Measurements from ENCODE around the gene IGF2R. TPM values are rescaled to one million over a fixed set of nuclear protein-coding genes. Genes with fewer than 3 reads are reported as not detected.

The IGF2R gene
- total and polyA plus RNA-seq, 2 experiments from 2014 or later: 61.2 to 132 TPM

- Histone ChIP-seq H3K36me3 (replicated peaks; ENCODE audit: insufficient read depth, low read depth) (no peaks in the 10 kb centered on the region), H3K79me2 (no peaks in the 10 kb centered on the region), H3K9me3 (ENCODE audit: low read depth) (no peaks in the 10 kb centered on the region), H3K27me3 (no peaks in the 10 kb centered on the region), H2AFZ (no peak overlapping the region), H4K20me1 (ENCODE audit: insufficient read depth, poor library complexity, severe bottlenecking) (no peaks in the 10 kb centered on the region), H3K4me3 (no peak overlapping the region), H3K9me2 (replicated peaks; ENCODE audit: insufficient read depth) (no peaks in the 10 kb centered on the region), H3K27ac (no peak overlapping the region), H3K4me2 (no peak overlapping the region), H3K4me1 (ENCODE audit: insufficient read depth) (no peaks in the 10 kb centered on the region)
- DNase-seq (ENCODE audit: low spot score): no peak
- TF ChIP-seq EZH2 (IDR thresholded peaks at IDR 0.05; ENCODE audit: borderline replicate concordance) (no peak), CTCF (IDR thresholded peaks at IDR 0.05; ENCODE audit: poor library complexity) (no peak), EZH2phosphoT487 (IDR thresholded peaks at IDR 0.05; ENCODE audit: low read depth, severe bottlenecking, unreplicated experiment) (no peak)
- 98% methylated on average over 14 of the region's 14 CpGs for WGBS (ENCODE audit: low lambda C conversion rate, missing lambda C conversion rate)
Measured at GRCh38 chr6:160106010-160106409, 137.1 kb downstream of the IGF2R start.

GRCh38 chr6:160106701-160107100, 137.8 kb downstream of the IGF2R start:
- Histone ChIP-seq H3K36me3 (replicated peaks; ENCODE audit: insufficient read depth, low read depth) (no peaks in the 10 kb centered on the region), H3K27ac (peak overlapping the region; percentile 13), H3K4me2 (no peak overlapping the region), H3K79me2 (no peaks in the 10 kb centered on the region), H3K9me3 (ENCODE audit: low read depth) (no peaks in the 10 kb centered on the region), H3K4me1 (ENCODE audit: insufficient read depth) (no peaks in the 10 kb centered on the region), H3K9me2 (replicated peaks; ENCODE audit: insufficient read depth) (no peaks in the 10 kb centered on the region), H3K4me3 (no peak overlapping the region), H3K27me3 (no peaks in the 10 kb centered on the region), H4K20me1 (ENCODE audit: insufficient read depth, poor library complexity, severe bottlenecking) (no peaks in the 10 kb centered on the region), H2AFZ (no peak overlapping the region)
- WGBS (ENCODE audit: low lambda C conversion rate, missing lambda C conversion rate): 83% methylated on average over 4 of the region's 4 CpGs
- no peak for TF ChIP-seq EZH2 (IDR thresholded peaks at IDR 0.05; ENCODE audit: borderline replicate concordance)
- TF ChIP-seq CTCF (IDR thresholded peaks at IDR 0.05; ENCODE audit: poor library complexity): no peak
- TF ChIP-seq EZH2phosphoT487 (IDR thresholded peaks at IDR 0.05; ENCODE audit: low read depth, severe bottlenecking, unreplicated experiment): no peak
- DNase-seq (ENCODE audit: low spot score): no peak

GRCh38 chr6:160108077-160108476, 139.2 kb downstream of the IGF2R start:
- Histone ChIP-seq H3K79me2 (no peaks in the 10 kb centered on the region), H4K20me1 (ENCODE audit: insufficient read depth, poor library complexity, severe bottlenecking) (no peaks in the 10 kb centered on the region), H3K27me3 (no peaks in the 10 kb centered on the region), H3K4me2 (no peak overlapping the region), H3K4me1 (ENCODE audit: insufficient read depth) (no peaks in the 10 kb centered on the region), H3K27ac (no peak overlapping the region), H3K36me3 (replicated peaks; ENCODE audit: insufficient read depth, low read depth) (no peaks in the 10 kb centered on the region), H3K9me3 (ENCODE audit: low read depth) (no peaks in the 10 kb centered on the region), H3K4me3 (no peak overlapping the region), H2AFZ (no peak overlapping the region), H3K9me2 (replicated peaks; ENCODE audit: insufficient read depth) (no peaks in the 10 kb centered on the region)
- TF ChIP-seq EZH2phosphoT487 (IDR thresholded peaks at IDR 0.05; ENCODE audit: low read depth, severe bottlenecking, unreplicated experiment): no peak
- DNase-seq (ENCODE audit: low spot score): no peak
- WGBS (ENCODE audit: low lambda C conversion rate, missing lambda C conversion rate): 96% methylated on average over 5 of the region's 5 CpGs

- Histone ChIP-seq H3K27ac (no peak overlapping the region), H3K4me3 (no peak overlapping the region), H3K27me3 (no peaks in the 10 kb centered on the region), H4K20me1 (ENCODE audit: insufficient read depth, poor library complexity, severe bottlenecking) (no peaks in the 10 kb centered on the region), H3K4me1 (ENCODE audit: insufficient read depth) (no peaks in the 10 kb centered on the region), H3K9me3 (ENCODE audit: low read depth) (no peaks in the 10 kb centered on the region), H3K9me2 (replicated peaks; ENCODE audit: insufficient read depth) (no peaks in the 10 kb centered on the region), H2AFZ (no peak overlapping the region), H3K4me2 (no peak overlapping the region), H3K79me2 (no peaks in the 10 kb centered on the region), H3K36me3 (replicated peaks; ENCODE audit: insufficient read depth, low read depth) (no peaks in the 10 kb centered on the region)
- TF ChIP-seq EZH2 (IDR thresholded peaks at IDR 0.05; ENCODE audit: borderline replicate concordance) (no peak), CTCF (IDR thresholded peaks at IDR 0.05; ENCODE audit: poor library complexity) (no peak), EZH2phosphoT487 (IDR thresholded peaks at IDR 0.05; ENCODE audit: low read depth, severe bottlenecking, unreplicated experiment) (no peak)
- DNase-seq (ENCODE audit: low spot score): no peak
Measured at GRCh38 chr6:160110586-160111123, 141.8 kb downstream of the IGF2R start.
